Ureter (tissue), 1 donor: ENCODE results near the gene RAD21L1. TPM values are rescaled to one million over a fixed set of nuclear protein-coding genes. Genes with fewer than 3 reads are reported as not detected.

Experiments
- DNase-seq: peaks from one replicate; pipeline ENCODE4 v3.0.0-alpha.2; 2020; ENCODE audit warnings: low spot score
- total RNA-seq: library from RNA; stranded (reverse); gene quantifications from one replicate; pipeline ENCODE4 v1.2.4, GENCODE V29; 2023
- donor health status: DM: yes; HTN: yes; CAD: no.

RAD21L1 gene
- total RNA-seq = not detected

- peak; percentile 77 for DNase-seq
These were observed at the start of gene RAD21L1 for GRCh38 chr20:1225783-1226654. RAD21L1 (plus strand) TSS chr20:1226044; CDS start chr20:1228454, 2,410 bp downstream.

GRCh38 chr20:1177680-1178079 is 48.2 kb upstream of the RAD21L1 start:
- DNase-seq = no peak

DNA sequence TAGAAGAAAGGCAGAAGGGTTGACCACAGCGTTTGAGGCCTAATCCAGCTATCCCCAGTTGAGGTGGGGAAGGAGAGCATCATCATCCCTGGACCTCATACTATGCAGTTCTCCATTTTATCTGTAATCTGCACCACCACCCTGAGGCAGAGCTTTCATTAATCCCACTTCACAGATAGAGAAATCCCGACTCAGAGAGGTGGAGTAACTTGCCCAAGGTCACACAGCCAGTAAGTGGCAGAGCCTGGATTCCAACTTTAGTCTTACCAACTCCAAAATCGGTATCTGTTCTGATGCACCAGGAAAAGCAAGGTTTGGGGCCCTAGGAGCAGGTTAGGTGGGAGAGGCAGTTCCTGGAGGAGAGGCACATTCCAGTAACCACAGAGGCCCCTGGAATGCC is 47.7 kb upstream of the RAD21L1 start:
- DNase-seq = no peak

DNA sequence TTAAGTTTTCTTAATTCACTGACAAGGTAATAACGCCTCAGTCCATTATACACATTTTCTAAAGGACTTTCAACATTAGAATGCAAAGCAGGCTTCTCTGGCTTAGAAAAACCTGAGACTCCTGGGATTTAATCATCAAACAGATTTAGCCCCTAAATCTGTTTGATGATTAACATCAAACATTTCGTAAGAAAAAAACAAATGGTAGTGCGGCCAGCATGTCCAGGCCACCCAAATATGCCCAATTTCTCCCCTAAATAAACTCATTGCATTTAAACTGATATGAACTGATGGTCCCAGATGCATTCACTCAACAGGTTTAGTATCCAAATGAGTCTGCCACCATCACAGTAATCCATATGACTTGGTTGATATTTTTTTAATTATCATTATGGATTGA is 47.2 kb upstream of the RAD21L1 start:
- no peak for DNase-seq

DNA sequence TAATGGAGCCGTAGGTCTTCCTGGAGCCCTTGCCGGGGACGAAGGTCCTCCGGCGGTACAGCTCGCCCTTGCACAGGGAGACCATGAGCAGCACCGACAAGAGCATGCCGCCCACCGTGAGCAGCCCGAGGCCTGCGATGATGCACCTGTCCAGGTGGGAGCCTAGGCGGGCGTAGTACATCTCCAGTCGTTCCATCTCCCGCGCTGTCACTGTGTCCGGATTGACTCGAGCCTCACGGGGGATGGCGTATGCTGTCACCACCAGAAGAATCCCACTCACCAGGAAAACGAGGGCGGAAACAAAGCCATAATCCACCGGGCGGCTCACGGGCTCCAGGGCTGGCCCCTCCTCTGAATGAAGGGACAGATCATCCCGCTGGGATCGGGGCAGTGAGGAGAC is 44.9 kb upstream of the RAD21L1 start:
- no peak for DNase-seq

GRCh38 chr20:1182106-1182505 is 43.7 kb upstream of the RAD21L1 start:
- DNase-seq = no peak

DNA sequence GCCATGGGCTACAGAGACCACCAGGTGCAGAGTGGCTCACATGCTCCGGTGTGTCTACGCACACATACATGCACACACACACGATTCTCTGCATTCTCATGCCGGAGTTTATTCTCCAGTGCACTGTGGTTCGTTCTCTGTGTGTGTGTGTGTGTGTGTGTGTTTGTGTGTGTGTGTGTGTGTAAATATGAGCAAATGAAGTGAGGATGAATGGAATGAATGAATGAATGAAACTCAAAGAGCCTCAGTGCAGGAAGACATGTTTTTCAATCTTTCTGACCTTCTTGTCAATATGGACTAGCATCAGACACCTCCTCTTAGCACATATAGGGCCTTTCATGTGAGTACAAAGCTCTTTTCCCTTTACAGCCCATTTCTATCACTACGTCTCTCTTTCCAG is 42.7 kb upstream of the RAD21L1 start:
- DNase-seq = no peak

DNA sequence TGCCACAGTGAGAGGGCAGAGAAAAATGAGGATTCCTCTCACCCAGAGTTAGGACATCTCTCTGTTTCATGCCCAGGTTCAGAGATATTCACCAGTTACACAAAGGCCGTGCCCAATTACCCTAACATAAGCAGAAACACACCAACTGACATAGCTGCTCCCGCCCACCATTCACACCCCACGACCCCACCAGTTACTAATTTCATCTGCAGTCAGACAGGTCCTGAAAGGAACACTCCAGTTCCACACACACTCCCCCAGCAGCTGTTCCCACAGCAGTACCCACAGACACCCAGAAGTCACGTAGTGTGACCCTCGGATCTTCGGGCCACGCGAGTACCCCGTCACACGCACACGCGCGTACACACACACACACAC is 41.6 kb upstream of the RAD21L1 start:
- no peak for DNase-seq

DNA sequence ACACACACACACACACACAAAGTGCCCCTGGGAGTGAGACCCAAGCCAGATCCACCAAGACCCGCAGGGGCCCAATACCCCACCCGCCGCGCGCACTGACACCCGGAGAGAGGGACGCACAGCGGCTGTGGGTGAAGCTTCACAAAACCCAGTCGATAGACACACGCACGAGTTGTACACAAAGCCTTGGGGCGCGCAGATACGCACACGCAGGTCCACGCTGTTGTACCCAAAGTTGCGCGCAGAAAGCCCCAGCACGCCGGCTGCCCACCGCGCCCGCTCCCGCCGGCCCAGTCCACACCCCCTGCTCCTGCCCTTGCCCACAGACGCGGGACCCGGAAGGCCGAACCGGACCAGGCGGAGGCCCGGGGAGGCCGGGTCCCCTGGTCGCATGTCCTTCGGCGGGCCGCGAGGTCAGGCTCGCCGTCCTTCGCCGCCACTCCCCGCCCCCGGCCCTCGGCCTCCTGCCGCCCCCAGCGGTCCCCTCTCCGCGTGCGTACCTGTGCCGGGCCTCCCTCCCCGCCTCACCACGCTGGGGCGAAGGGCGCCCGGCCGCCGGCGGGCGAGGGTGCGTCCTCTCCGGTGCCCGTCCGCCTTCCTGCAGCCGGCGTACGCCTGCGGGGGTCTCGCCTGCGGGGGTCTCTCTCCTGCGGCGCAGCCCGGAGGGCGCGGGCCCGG is 41.1 kb upstream of the RAD21L1 start, which contains the start of gene TMEM74B:
TMEM74B (minus strand) TSS at position 344 of the 678 bp plus-strand sequence. CDS start 1,180 bp downstream, outside the sequence.
- no peak for DNase-seq

DNA sequence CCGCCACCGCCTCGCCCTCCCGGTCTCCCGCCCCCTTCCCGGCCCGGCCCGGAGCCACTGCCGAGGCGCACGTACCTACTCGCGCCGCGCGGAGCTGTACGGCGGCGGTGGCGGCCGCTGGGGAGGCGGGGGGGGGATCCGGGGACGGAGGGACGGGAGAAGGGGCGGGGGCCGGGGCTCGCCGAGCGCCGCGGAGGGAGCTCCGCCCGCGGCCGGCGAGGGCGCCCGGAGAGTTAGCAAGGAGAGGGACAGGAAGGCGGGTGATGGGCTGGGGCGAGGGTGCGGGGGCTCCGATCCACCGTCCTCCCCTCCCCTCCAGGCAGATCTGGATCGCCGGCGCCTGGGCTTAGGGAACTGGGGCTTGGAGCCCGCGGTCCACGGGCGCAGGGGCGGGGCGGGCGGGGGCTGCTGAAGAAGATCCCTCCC is 40.5 kb upstream of the RAD21L1 start:
- DNase-seq = no peak

DNA sequence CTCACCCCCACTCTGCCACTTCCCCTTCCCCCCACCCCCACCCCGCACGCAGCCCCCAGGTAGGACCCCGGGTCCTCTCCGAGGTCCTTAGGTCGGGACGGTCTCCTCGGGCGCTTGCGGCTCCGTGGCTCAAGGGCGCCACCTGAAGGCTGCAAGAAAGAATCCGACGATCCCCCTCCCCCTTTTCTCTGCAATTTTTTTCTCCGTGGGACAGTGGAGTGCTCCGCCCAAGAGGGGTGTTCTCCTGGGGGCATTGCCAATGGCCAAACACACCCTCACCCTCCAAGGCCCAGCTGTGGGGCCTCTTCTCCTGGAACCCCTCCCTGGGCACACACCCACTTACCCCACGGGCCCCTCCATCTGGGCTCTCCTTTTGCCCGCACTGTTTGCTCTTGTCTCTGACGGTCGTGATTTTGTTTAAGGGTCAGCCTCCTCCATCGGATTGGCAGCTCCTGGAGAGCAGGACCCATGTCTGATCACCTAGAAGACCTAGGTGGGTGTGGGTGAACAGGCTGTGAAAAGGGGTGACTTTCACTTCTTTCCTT is 40.0 kb upstream of the RAD21L1 start:
- DNase-seq = no peak

DNA sequence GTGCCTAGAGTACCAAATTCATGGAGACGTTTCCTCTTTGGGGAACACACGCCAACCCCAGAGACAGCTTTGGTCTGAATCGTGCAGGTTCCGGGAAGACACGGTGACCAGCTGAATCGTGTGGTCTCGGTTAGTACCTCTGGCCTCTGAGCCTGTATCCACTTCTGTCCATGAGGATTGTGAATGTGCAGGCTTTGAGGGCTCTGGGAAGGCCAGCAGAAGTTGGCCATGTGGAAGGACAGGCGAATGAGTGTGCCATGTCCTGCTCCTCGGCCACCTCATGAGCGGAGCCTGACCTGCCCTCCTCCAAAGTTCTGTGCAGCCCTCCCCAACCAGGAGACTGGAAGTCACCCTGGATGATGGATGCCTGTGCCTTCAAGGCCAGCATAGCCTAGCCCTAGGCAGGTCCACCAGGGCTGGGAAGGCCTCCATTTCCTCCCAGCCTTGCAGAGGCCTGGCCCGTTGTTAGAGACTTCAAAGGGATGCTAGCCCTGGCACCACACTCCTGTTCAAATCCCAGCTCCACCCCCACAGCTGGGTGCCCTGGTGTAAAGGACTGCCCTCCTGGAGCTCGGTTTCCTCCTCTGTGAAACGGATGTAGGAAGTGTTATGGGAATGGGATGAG is 39.4 kb upstream of the RAD21L1 start:
- no peak for DNase-seq

DNA sequence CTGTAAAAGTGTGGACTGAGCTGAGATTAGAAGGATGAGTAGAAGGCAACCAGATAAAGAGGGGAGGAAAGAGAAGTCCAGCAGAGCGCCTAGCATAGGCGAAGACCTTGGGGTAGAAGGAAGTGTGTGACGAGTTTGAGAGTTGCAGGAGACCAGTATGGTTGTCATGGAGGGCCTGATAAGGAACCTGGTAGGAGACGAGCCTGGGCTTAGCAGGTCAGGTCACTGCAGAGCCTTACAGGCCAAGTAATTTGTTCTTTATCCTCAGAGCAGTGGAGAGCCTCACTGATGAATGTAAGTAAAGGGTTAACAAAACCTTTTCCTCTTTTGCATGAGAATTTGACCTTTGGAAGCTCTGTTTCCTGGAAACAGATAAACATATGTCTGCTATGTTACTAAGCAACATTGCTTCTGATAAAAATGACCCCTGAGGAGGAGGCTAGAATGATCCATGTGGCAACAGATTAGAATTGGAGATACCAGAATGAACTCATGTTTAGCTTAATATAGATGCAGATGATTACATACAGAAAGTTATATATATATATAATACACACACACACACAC is 38.2 kb upstream of the RAD21L1 start:
- DNase-seq = no peak

DNA sequence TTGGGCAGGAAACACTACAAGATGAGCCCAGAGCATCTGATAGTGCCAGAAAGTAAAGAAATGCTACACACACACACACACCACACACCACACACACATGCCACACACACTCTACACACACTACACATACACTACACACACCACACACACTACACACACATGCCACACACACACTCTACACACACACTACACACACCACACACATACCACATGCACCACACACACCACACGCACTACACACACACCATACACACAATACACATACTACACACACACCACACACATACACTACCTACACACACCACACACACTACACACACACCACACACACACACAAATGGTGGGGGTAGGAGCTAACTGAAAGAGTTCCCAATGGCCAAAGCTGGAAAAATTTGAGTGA is 37.5 kb upstream of the RAD21L1 start:
- no peak for DNase-seq

DNA sequence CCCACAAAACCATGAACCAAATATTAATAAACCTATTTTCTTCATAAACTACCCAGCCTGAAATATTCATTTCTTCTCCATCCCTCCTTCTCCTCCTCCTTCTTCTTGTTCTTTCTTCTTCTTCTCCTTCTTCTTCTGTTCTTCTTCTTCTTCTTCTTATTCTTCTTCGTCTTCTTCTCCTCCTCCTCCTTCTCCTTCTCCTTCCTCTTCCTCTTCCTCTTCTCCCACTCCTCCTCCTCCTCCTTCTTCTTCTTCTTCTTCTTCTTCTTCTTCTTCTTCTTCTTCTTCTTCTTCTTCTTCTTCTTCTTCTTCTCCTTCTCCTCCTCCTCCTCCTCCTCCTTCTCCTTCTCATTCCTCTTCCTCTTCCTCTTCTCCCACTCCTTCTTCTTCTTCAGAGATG is 36.0 kb upstream of the RAD21L1 start:
- no peak for DNase-seq

DNA sequence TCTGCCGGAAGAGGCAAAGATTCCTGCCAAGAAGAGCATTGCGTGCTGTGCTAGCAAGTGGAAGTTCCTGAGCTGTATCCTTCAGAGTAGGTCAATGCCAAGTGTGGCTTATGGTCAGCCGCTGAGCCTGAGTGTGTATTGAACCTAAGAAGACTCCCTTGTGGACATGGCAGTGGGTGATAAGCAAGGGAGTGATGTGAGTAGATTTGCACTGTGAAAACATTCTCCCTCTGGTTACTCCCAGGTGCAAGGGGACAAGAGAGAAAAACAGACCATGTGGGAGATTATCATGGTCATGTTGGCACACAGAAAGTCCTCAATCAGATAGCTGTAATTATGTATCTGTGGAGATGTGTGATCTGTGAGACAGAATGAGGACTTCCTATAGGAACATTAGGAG is 35.0 kb upstream of the RAD21L1 start:
- DNase-seq = no peak

DNA sequence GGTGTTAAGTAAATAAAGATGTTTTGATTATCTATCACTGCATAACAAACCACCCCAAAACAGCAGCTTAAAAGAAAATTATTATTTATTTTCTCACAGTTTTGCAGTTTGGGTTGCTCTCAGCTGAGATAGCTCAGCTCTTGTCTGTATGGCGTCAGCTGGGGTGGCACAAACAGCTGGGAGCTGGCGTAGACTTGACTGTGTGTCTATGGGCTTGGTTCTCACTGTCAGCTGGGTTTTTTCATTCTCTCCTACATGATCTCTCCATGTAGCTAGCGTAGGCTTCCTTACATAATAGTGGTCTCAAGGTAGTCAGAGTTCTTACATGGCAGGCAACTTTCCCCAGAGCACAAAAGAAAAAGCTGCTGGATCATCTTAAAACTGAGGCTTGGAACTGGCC is 34.5 kb upstream of the RAD21L1 start:
- DNase-seq = no peak

DNA sequence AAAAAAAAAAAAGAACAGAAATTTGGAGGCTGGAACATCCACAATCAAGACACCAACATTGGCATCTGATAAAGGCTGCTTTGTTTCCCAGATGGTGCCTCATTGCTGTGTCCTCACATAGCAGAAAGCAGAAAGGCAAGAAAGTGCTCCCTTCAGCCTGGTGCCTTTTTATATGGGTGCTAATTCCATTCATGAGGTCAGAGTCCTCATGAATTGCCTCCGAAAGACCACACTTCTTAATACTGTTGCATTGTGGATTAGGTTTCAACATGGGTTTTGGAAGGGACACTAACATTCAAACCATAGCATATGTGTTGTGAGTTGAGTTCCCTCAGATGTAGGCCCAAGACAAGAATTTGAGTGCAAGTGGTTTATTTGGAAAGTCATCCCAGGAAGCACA is 30.6 kb upstream of the RAD21L1 start:
- no peak for DNase-seq

GRCh38 chr20:1196634-1197033 is 29.2 kb upstream of the RAD21L1 start:
- DNase-seq = no peak

DNA sequence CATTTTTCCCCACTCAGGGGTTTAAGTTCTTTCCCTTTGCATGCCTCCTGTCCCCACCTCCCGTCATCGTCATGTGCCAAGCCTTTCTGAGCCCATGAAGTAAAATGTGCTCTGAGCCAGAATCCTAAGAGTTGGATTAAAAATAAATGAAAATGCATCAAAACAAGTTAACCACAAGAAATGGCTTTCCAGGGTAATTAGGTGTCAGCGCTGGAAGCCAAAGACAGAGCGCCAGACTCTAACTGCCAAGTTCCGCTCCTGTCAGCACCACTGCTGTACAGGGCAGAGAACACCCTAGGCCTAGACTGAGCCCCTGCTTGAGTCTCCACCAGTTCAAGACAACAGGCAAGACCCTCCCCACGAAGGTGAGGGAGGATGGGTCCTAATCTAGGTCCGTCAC is 28.0 kb upstream of the RAD21L1 start:
- no peak for DNase-seq

DNA sequence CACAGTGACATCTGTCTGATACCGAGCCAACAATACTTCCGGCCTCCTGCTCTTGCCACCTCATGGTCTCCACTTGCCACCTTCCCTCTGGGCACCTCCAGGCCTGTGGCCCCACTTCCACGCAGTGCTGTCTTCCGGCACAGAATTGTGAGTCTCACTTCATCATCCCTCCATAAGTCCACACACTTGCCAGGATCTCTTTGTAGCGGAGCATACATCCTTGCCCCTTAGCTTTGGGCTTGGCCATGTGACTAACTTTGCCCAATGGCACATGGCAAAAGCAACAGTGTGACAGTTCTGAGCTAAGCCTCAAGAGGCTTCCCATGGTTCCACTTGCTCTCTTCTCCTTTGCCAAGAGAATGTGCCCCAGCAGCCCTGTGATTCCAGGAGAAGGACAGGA is 27.1 kb upstream of the RAD21L1 start:
- no peak for DNase-seq
